ENCODE results near the gene TYW1B. TPM values are rescaled to one million over a fixed set of nuclear protein-coding genes. Genes with fewer than 3 reads are reported as not detected.
"Not testable (repeated sequence)": the region's sequence is repeated elsewhere in the genome, so short reads cannot be mapped to it uniquely, and the experiment has no call there.

Gene TYW1B
- total RNA-seq, 4 donors from 2014 or later: 2.8 to 20.0 (median 10.1) TPM

DNA sequence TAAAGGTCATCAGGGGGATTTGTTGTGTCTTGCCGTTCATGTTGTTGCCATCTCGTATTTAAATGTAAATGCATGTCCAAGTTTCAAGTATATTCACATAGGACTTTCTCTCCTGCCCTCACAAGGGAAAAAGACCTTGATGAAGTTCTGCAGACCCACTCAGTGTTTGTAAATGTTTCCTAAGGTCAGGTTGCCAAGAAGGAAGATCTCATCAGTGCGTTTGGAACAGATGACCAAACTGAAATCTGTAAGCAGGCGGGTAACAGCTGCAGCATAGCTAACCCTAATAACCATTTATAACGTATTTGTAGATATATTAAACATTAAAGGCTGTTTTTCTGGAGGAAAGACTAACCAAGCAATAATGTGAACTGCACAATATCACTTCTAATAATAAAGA lies 2.6 kb upstream of the TYW1B start:
- intact Hi-C loops (cut with DNase I; ENCODE audit: low total_unique reads): not testable (repeated sequence)

DNA sequence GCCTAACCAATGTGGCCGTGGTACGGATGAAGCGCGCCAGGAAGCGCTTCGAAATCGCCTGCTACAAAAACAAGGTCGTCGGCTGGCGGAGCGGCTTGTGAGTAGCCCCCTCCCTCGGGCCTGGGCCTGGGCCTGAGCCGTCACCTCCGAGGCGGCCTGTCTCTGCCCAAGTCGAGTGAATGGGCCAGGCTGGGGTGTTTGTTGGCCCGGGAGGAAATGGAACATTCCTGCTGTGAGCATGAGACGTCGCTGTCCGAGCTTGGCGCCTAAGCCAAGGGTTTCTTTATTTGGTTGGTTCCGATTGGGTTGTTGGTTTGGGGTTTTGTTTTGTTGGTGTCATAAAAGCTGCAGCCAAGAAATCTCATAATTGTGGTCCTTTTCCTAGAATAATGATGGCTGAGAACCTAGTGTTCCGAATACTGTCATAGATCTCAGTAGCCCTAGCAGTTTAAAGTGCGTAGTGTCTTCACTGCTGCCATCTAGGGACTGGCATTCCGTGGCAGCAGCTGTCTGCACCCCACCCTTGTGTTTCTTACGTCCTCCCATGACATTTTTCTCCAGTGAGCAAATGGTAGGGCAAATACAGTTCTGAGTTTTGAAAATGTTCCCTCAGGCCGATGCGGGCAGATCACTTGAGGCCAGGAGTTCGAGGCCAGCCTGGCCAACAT lies 1.8 kb upstream of the TYW1B start:
- H3K36me3 ChIP-seq; H3K9me3 ChIP-seq; H3K27me3 ChIP-seq; intact Hi-C loops (cut with DNase I; ENCODE audit: low total_unique reads): not testable (repeated sequence)
- peak; percentile 42 to 66 for DNase-seq
- Histone ChIP-seq H3K27ac (peak overlapping the region; percentile 94 to 97), H3K4me3 (peak overlapping the region; percentile 73 to 83), H3K4me1 (peaks cover 0 to 10% of the 10 kb centered on the region in 2 donors)
- peak; percentile 11 to 69 for TF ChIP-seq POLR2A (IDR thresholded peaks at IDR 0.05)
- TF ChIP-seq, protein P1, sequence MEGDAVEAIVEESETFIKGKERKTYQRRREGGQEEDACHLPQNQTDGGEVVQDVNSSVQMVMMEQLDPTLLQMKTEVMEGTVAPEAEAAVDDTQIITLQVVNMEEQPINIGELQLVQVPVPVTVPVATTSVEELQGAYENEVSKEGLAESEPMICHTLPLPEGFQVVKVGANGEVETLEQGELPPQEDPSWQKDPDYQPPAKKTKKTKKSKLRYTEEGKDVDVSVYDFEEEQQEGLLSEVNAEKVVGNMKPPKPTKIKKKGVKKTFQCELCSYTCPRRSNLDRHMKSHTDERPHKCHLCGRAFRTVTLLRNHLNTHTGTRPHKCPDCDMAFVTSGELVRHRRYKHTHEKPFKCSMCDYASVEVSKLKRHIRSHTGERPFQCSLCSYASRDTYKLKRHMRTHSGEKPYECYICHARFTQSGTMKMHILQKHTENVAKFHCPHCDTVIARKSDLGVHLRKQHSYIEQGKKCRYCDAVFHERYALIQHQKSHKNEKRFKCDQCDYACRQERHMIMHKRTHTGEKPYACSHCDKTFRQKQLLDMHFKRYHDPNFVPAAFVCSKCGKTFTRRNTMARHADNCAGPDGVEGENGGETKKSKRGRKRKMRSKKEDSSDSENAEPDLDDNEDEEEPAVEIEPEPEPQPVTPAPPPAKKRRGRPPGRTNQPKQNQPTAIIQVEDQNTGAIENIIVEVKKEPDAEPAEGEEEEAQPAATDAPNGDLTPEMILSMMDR (IDR thresholded peaks at IDR 0.05): peak in 2 of 4 experiments; percentile 13 to 35

More for the DNA sequence above, 2.6 kb upstream of the TYW1B start:
- Histone ChIP-seq H3K27ac (peak overlapping the region; percentile 94 to 97), H3K4me1 (peaks cover 0 to 10% of the 10 kb centered on the region in 2 donors), H3K4me3 (peak overlapping the region; percentile 73 to 83)
- H3K9me3 ChIP-seq, H3K36me3 ChIP-seq, H3K27me3 ChIP-seq, DNase-seq: not testable (repeated sequence)

DNA sequence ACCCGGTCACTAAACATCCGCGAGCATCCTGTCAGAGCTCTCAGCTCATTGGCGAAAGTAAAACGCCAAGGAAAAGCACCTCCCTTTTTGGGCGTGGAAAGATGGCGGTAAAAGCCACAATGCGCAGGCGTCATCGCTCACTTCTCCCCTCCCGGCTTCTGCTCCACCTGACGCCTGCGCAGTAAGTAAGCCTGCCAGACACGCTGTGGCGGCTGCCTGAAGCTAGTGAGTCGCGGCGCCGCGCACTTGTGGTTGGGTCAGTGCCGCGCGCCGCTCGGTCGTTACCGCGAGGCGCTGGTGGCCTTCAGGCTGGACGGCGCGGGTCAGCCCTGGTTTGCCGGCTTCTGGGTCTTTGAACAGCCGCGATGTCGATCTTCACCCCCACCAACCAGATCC lies 1.3 kb upstream of the TYW1B start:
- Histone ChIP-seq H3K4me1 (peaks cover 0 to 10% of the 10 kb centered on the region in 2 donors), H3K4me3 (peak overlapping the region; percentile 73 to 83), H3K27ac (peak overlapping the region; percentile 94 to 97)
- intact Hi-C loops (cut with DNase I; ENCODE audit: low total_unique reads); H3K9me3 ChIP-seq; H3K27me3 ChIP-seq; H3K36me3 ChIP-seq: not testable (repeated sequence)
- peak; percentile 86 to 96 for TF ChIP-seq POLR2A (IDR thresholded peaks at IDR 0.05)
- DNase-seq: peak; percentile 97 to 98

DNA sequence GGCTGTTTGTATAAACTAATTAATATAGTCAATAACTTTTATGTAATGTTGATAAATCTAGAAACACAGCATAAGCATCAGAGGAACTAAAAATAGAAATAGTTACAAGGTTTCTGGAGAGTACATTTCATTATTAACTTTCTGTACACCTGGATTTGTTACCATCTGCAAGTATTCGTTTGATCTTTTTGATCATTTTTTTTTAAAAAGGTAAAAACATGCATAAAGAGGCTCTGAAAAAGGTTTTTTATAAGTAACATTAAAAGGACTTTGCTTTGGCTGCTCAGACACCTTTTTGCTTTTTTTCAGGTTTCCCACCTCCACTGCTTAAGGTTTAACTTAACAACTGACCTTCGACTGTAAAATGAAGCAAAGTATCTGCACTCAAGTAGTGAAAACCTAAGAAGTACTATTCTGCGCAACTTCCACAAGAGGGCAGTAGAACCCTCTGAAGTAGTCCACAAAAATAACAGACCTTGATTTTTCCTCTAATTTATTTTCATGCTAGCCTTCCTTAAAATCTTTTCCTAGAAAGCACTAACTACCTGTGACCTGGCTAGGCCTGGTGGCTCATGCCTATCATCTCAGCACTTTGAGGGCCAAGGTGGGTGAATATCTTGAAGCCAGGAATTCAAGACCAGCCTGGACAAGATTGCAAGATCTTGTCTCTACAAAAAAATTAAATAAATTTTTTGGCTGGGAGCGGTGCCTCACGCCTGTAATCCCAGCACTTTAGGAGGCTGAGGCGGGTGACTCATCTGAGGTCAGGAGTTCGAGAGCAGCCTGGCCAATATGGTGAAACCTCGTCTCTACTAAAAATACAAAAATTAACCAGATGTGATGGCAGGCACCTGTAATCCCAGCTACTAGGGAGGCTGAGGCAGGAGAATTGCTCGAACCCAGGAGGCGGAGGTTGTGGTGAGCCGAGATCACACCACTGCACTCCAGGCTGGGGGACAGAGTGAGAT lies 4.0 kb downstream of the TYW1B start:
- H3K9me3 ChIP-seq; intact Hi-C loops (cut with DNase I; ENCODE audit: low total_unique reads); H3K4me3 ChIP-seq; H3K4me1 ChIP-seq; H3K27me3 ChIP-seq; H3K36me3 ChIP-seq: not testable (repeated sequence)
- TF ChIP-seq, protein P1 (IDR thresholded peaks at IDR 0.05): peak in 3 of 4 experiments; percentile 21 to 38 (median 24)
- peak; percentile 24 to 43 for DNase-seq
- H3K27ac ChIP-seq: peak overlapping the region in 1 of 2 donors; percentile 54

DNA sequence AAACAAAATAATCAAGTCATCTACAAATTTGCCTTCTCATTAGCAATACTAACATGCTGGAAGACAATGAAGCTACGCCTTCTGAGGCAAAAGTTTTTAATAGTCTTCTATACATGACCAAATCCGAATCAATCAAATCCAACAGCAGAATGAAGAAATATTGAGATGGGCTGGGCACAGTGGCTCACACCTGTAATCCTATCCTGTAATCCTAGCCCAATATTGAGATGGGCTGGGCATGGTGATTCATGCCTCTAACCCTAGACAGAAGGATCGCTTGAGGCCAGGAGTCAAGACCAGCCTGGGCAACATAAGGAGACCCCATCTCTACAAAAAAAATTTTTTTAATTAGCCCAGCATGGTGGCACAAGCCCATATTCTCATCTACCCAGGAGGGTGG lies 5.5 kb downstream of the TYW1B start:
- H3K4me1 ChIP-seq; intact Hi-C loops (cut with DNase I; ENCODE audit: low total_unique reads); H3K4me3 ChIP-seq; H3K36me3 ChIP-seq; DNase-seq; H3K9me3 ChIP-seq; H3K27me3 ChIP-seq; H3K27ac ChIP-seq: not testable (repeated sequence)

DNA sequence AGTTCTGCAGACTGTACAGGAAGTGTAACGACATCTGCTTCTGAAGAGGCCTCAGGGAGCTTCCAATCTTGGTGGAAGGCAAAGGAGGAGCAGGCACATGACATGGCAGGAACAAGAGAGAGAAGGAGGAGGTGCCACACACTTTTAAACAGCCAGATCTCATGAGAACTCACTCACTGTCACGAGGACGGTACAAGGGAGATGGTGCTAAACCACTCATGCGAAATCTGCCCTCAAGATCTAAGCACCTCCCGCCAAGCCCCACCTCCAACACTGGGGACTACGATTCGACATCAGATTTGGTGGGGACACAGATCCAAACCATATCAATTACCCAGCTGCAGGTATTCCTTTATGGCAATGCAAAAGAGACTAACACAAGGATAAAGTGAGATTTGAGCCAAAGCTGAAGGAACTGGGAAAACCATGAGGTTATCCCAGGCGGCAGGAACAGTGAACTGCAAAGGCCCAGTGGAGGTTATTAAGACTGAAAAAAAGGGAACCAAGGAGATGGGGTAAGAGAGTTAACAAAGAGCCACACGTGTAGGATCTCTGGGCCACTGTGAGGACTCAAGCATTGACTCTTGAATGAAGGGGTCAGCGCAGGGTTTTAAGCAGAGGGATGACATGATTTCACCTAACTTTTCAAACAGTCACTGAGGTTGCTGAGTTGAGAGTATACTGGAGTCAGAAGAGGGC lies 9.2 kb downstream of the TYW1B start:
- H3K4me3 ChIP-seq; H3K9me3 ChIP-seq; H3K27me3 ChIP-seq; DNase-seq; H3K4me1 ChIP-seq; H3K36me3 ChIP-seq; H3K27ac ChIP-seq; intact Hi-C loops (cut with DNase I; ENCODE audit: low total_unique reads): not testable (repeated sequence)

DNA sequence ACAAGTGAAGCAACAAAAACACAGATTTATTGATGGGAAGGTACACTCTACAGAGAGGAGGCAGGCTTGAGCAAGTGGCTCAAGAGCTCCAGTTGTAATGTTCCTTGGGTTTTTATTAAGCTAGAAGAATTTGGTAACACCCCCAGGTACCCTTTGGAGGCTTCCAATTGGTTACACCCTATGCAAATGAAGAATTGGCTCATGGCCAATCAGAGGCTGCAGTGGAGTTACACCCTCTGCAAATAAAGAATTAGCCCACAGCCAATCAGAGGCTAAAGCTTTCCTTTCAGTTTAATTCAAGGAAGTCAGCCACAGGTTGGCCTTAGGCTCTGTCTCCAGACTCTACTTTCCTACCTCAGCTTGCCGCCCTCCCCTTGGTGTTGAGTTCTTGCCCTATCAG lies 10.3 kb downstream of the TYW1B start:
- DNase-seq; H3K4me1 ChIP-seq; H3K27me3 ChIP-seq; H3K36me3 ChIP-seq; H3K27ac ChIP-seq; H3K9me3 ChIP-seq; intact Hi-C loops (cut with DNase I; ENCODE audit: low total_unique reads); H3K4me3 ChIP-seq: not testable (repeated sequence)

DNA sequence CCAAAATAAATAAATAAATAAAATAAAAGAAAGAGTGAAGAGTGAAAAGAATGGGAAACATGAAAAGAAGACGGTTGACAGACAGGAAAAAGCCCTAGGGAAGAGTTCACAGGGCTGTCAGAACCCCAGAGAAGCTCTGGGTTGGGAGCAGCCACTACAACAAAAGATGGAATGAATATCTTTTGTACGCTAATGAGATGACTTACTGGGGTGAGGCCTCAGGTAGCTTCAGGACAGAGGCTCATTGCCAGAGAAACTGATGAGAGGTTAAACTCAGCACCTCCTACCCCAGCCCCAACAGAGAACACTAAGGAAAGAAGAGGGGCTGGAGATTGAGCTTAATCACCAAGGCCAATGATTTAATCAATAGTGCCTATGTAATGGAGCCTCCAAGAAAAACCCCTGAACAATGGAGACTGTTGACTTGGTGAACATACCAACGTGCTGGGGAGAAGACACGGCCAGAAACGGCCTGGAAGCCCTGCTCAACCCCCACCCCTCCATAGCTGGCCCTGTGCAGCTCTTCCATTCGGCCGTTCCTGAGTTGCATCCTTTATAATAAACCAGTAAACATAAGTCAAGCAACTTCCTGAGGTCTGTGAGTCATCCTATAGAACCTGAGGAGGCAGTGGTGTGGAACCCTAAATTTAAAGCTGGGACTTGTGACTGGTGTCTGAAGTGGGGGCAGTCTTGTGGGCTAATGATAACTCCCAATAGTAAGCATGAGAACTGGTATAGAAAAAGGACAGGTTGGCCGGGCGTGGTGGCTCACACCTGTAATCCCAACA lies 11.4 kb downstream of the TYW1B start:
- H3K36me3 ChIP-seq; DNase-seq; H3K27me3 ChIP-seq; intact Hi-C loops (cut with DNase I; ENCODE audit: low total_unique reads); H3K27ac ChIP-seq; H3K4me1 ChIP-seq; H3K9me3 ChIP-seq; H3K4me3 ChIP-seq: not testable (repeated sequence)

DNA sequence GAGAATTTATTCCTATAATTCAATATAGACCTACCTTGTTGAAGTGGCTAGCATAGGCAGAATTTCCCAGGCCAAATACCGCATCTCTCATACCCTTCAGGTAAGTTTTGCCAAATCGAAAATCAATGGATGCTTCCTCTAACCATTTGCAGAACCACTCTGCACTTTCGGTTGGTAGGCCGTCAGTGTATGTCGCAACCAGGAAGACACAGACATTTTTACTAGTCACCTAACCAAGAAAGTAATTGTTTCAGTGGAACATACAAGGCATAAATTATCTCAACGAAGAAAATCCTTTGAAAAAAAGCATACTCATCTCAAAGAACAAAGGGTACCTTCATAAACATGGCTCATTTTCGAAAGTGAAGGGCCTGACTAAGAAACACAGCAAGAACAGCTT lies 17.6 kb downstream of the TYW1B start:
- H3K27me3 ChIP-seq; intact Hi-C loops (cut with DNase I; ENCODE audit: low total_unique reads); H3K9me3 ChIP-seq; H3K4me3 ChIP-seq; DNase-seq; H3K27ac ChIP-seq; H3K36me3 ChIP-seq; H3K4me1 ChIP-seq: not testable (repeated sequence)

DNA sequence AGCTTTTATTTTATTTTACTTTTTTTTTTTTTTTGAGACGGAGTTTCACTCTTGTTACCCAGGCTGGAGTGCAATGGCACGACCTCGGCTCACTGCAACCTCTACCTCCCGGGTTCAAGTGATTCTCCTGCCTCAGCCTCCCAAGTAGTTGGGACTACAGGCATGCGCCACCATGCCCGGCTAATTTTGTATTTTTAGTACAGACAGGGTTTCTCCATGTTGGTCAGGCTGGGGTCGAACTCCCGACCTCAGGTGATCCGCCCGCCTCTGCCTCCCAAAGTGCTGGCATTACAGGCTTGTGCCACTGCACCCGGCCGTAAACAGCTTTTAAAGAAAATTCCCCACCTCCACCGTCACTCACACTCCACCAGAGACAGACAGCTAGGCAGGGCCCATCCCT lies 19.5 kb downstream of the TYW1B start:
- H3K36me3 ChIP-seq; intact Hi-C loops (cut with DNase I; ENCODE audit: low total_unique reads); H3K27me3 ChIP-seq: not testable (repeated sequence)

More for the DNA sequence above, 19.5 kb downstream of the TYW1B start:
- not testable (repeated sequence) for H3K4me3 ChIP-seq, H3K9me3 ChIP-seq, H3K27ac ChIP-seq, H3K4me1 ChIP-seq, DNase-seq
